ENCODE measurements around the gene SPNS2. TPM values are rescaled to one million over a fixed set of nuclear protein-coding genes. Genes with fewer than 3 reads are reported as not detected.

The SPNS2 gene
- total RNA-seq, 1 experiment from 2014 or later, result 2.6 TPM

- Histone ChIP-seq H3F3A (ENCODE audit: low read length, unreplicated experiment) (no peaks in the 10 kb centered on the region), H3K27me3 (ENCODE audit: low read length) (peaks cover 23% of the 10 kb centered on the region), H3K27ac (ENCODE audit: low read length) (no peak overlapping the region), H3K4me3 (ENCODE audit: low read length) (no peak overlapping the region), H3K9ac (ENCODE audit: low read length) (no peak overlapping the region), H3K79me2 (ENCODE audit: low read length) (no peaks in the 10 kb centered on the region), H4K20me1 (ENCODE audit: low read length) (no peaks in the 10 kb centered on the region), H3K36me3 (ENCODE audit: low read depth, low read length) (no peaks in the 10 kb centered on the region), H3K4me1 (ENCODE audit: insufficient read depth, low read length) (no peaks in the 10 kb centered on the region), H3K4me2 (ENCODE audit: low read length) (no peak overlapping the region), H2AFZ (ENCODE audit: low read length) (no peak overlapping the region), H3K9me2 (replicated peaks; ENCODE audit: low read length) (no peaks in the 10 kb centered on the region), H3K9me3 (ENCODE audit: low read length) (no peaks in the 10 kb centered on the region)
- no peak for ATAC-seq
- CTCF ChIA-PET, result no interaction called here
- POLR2A ChIA-PET (ENCODE audit: unreplicated experiment), result no interaction called here
- no peak for DNase-seq
- no TSS peak for BruUV-seq (replicated peaks)
- intact Hi-C loops (cut with micrococcal nuclease), result no loop called here
- TF ChIP-seq EZH2phosphoT487 (IDR thresholded peaks at IDR 0.05; ENCODE audit: borderline replicate concordance, low read length) (no peak), EZH2 (IDR thresholded peaks at IDR 0.05; ENCODE audit: low read length, unreplicated experiment) (no peak)
- TF ChIP-seq, protein P1, sequence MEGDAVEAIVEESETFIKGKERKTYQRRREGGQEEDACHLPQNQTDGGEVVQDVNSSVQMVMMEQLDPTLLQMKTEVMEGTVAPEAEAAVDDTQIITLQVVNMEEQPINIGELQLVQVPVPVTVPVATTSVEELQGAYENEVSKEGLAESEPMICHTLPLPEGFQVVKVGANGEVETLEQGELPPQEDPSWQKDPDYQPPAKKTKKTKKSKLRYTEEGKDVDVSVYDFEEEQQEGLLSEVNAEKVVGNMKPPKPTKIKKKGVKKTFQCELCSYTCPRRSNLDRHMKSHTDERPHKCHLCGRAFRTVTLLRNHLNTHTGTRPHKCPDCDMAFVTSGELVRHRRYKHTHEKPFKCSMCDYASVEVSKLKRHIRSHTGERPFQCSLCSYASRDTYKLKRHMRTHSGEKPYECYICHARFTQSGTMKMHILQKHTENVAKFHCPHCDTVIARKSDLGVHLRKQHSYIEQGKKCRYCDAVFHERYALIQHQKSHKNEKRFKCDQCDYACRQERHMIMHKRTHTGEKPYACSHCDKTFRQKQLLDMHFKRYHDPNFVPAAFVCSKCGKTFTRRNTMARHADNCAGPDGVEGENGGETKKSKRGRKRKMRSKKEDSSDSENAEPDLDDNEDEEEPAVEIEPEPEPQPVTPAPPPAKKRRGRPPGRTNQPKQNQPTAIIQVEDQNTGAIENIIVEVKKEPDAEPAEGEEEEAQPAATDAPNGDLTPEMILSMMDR (conservative IDR thresholded peaks at IDR 0.05; ENCODE audit: low read depth, low read length), result no peak
These were observed 81.6 kb downstream of the SPNS2 start for GRCh38 chr17:4580291-4580690.

DNA sequence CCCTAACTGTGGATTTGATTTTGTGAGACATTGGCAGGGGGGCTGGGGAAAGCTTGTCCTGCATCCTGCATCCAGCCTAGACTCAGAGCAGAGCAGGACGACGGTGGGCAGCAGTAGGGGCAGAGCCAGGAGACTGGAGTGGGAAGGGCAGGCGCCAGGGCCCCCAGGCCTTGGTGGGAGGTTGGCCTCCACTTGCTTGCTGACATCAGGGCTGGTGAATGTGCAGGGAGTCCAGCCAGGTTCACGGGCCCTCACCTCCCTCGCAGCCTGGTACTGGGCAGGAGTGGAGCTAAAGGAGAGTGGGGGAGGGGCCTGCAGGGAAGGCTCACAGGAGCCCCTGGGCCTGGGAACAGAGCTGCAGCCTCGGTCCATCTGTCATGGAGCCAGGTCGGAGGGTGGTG is 83.4 kb downstream of the SPNS2 start:
- H3K9me2 ChIP-seq (replicated peaks; ENCODE audit: low read length), result no peaks in the 10 kb centered on the region
- H3F3A ChIP-seq (ENCODE audit: low read length, unreplicated experiment), result no peaks in the 10 kb centered on the region
- H4K20me1 ChIP-seq (ENCODE audit: low read length), result no peaks in the 10 kb centered on the region
- H3K36me3 ChIP-seq (ENCODE audit: low read depth, low read length), result no peaks in the 10 kb centered on the region
- ChIA-PET CTCF (no interaction called here), POLR2A (ENCODE audit: unreplicated experiment) (no interaction called here)
- no peak overlapping the region for H3K9ac ChIP-seq (ENCODE audit: low read length)
- H3K9me3 ChIP-seq (ENCODE audit: low read length), result no peaks in the 10 kb centered on the region
- no peaks in the 10 kb centered on the region for H3K79me2 ChIP-seq (ENCODE audit: low read length)
- no peak for TF ChIP-seq EZH2phosphoT487 (IDR thresholded peaks at IDR 0.05; ENCODE audit: borderline replicate concordance, low read length)
- TF ChIP-seq, protein P1 (conservative IDR thresholded peaks at IDR 0.05; ENCODE audit: low read depth, low read length), result no peak
- TF ChIP-seq EZH2 (IDR thresholded peaks at IDR 0.05; ENCODE audit: low read length, unreplicated experiment), result no peak
- no peak for DNase-seq
- H3K4me3 ChIP-seq (ENCODE audit: low read length), result no peak overlapping the region
- no peak overlapping the region for H3K4me2 ChIP-seq (ENCODE audit: low read length)
- no peak overlapping the region for H3K27ac ChIP-seq (ENCODE audit: low read length)
- H3K27me3 ChIP-seq (ENCODE audit: low read length), result peaks cover 36% of the 10 kb centered on the region
- intact Hi-C loops (cut with micrococcal nuclease), result no loop called here
- H3K4me1 ChIP-seq (ENCODE audit: insufficient read depth, low read length), result no peaks in the 10 kb centered on the region
- no peak for ATAC-seq
- H2AFZ ChIP-seq (ENCODE audit: low read length), result no peak overlapping the region
- BruUV-seq (replicated peaks), result no TSS peak

GRCh38 chr17:4582691-4583090 is 84.0 kb downstream of the SPNS2 start:
- Histone ChIP-seq H3K79me2 (ENCODE audit: low read length) (no peaks in the 10 kb centered on the region), H3K27me3 (ENCODE audit: low read length) (peaks cover 36% of the 10 kb centered on the region), H3K36me3 (ENCODE audit: low read depth, low read length) (no peaks in the 10 kb centered on the region), H4K20me1 (ENCODE audit: low read length) (no peaks in the 10 kb centered on the region), H3K9me2 (replicated peaks; ENCODE audit: low read length) (no peaks in the 10 kb centered on the region), H3K4me1 (ENCODE audit: insufficient read depth, low read length) (no peaks in the 10 kb centered on the region), H3K4me2 (ENCODE audit: low read length) (no peak overlapping the region), H3K27ac (ENCODE audit: low read length) (no peak overlapping the region), H3K4me3 (ENCODE audit: low read length) (no peak overlapping the region), H3F3A (ENCODE audit: low read length, unreplicated experiment) (no peaks in the 10 kb centered on the region), H2AFZ (ENCODE audit: low read length) (no peak overlapping the region), H3K9ac (ENCODE audit: low read length) (no peak overlapping the region), H3K9me3 (ENCODE audit: low read length) (no peaks in the 10 kb centered on the region)
- POLR2A ChIA-PET (ENCODE audit: unreplicated experiment), result no interaction called here
- TF ChIP-seq, protein P1 (conservative IDR thresholded peaks at IDR 0.05; ENCODE audit: low read depth, low read length), result no peak
- TF ChIP-seq EZH2phosphoT487 (IDR thresholded peaks at IDR 0.05; ENCODE audit: borderline replicate concordance, low read length) (no peak), EZH2 (IDR thresholded peaks at IDR 0.05; ENCODE audit: low read length, unreplicated experiment) (no peak)
- BruUV-seq (replicated peaks), result no TSS peak
- ATAC-seq, result no peak
- intact Hi-C loops (cut with micrococcal nuclease), result no loop called here
- CTCF ChIA-PET, result no interaction called here
- no peak for DNase-seq
